ENCODE measurements around the gene TYRO3. TPM values are rescaled to one million over a fixed set of nuclear protein-coding genes. Genes with fewer than 3 reads are reported as not detected.

The TYRO3 gene
- polyA plus RNA-seq, 3 donors = 0.09 to 0.12 TPM; not detected in 1

DNA sequence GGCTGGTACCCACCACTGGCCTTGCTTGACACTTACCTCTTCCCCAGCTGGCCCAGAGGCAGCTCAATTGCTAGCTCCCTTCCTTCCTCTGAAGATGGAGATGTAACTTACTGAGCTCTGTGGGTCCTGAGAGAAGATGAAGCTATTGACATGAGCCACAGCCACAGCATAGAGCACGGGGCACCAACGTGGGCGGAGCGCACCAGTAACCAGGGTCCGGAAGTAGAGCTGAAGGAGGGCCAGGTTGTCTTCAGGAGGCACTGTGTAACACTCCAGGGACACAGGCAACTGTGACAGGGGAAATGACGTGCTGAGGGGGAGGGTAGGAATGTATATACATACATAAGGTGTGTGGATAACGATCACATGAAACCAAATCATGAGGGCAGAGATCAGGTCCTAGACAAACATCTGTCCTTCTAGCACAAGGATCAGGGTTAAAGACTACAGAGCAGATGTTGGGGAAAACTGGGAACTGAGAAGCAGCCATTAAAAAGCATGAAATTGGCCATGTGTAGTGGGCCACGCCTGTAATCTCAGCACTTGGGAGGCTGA is 41.0 kb upstream of the TYRO3 start:
- intact Hi-C loops (cut with micrococcal nuclease) = no loop called here
- no peaks in the 10 kb centered on the region for H3K79me2 ChIP-seq (ENCODE audit: insufficient read depth, low read length)
- H3K4me1 Mint-ChIP-seq = peaks cover 14% of the 10 kb centered on the region
- no peaks in the 10 kb centered on the region for H4K20me1 ChIP-seq (ENCODE audit: insufficient read depth, low read length)
- WGBS (ENCODE audit: insufficient coverage) = 100% methylated on average over 8 of the region's 8 CpGs
- peak overlapping the region in 1 of 2 donors; percentile 24 for H3K4me3 Mint-ChIP-seq
- peaks cover 0 to 16% of the 10 kb centered on the region in 2 donors for H3K27me3 ChIP-seq (ENCODE audit: control insufficient read depth in 2 of 2, insufficient read depth in 2 of 2, low read length in 2 of 2)
- peaks cover 15 to 18% (median 17%) of the 10 kb centered on the region in 3 donors for H3K27me3 Mint-ChIP-seq (ENCODE audit: low read depth in 3 of 3)
- H3K27ac Mint-ChIP-seq = no peak overlapping the region
- no peak for DNase-seq
- H3K4me2 ChIP-seq (replicated peaks; ENCODE audit: extremely low read depth, low read length, poor library complexity, severe bottlenecking) = no peak overlapping the region
- peaks cover 18 to 35% of the 10 kb centered on the region in 2 donors for H3K36me3 ChIP-seq (replicated peaks in 1 of 2; ENCODE audit: control insufficient read depth in 1 of 2, insufficient read depth in 2 of 2, low read length in 2 of 2)
- H3K9me3 ChIP-seq (replicated peaks in 1 of 2; ENCODE audit: control insufficient read depth in 1 of 2, insufficient read depth in 1 of 2, low read length in 2 of 2) = peaks cover 0 to 5% of the 10 kb centered on the region in 2 donors
- TF ChIP-seq, protein P1, sequence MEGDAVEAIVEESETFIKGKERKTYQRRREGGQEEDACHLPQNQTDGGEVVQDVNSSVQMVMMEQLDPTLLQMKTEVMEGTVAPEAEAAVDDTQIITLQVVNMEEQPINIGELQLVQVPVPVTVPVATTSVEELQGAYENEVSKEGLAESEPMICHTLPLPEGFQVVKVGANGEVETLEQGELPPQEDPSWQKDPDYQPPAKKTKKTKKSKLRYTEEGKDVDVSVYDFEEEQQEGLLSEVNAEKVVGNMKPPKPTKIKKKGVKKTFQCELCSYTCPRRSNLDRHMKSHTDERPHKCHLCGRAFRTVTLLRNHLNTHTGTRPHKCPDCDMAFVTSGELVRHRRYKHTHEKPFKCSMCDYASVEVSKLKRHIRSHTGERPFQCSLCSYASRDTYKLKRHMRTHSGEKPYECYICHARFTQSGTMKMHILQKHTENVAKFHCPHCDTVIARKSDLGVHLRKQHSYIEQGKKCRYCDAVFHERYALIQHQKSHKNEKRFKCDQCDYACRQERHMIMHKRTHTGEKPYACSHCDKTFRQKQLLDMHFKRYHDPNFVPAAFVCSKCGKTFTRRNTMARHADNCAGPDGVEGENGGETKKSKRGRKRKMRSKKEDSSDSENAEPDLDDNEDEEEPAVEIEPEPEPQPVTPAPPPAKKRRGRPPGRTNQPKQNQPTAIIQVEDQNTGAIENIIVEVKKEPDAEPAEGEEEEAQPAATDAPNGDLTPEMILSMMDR (IDR thresholded peaks at IDR 0.05) = no peak
- no peak overlapping the region for H2AFZ ChIP-seq (ENCODE audit: insufficient read depth, low read depth, low read length, poor library complexity, severe bottlenecking)
- H3K36me3 Mint-ChIP-seq = peaks cover 35 to 42% of the 10 kb centered on the region in 2 donors
- H3K4me3 ChIP-seq (replicated peaks in 1 of 3; ENCODE audit: low read depth in 2 of 3, low read length in 3 of 3) = no peak overlapping the region
- H3K9me3 Mint-ChIP-seq = peaks cover 0 to 4% (median 0%) of the 10 kb centered on the region in 7 donors
- H3K9ac ChIP-seq (ENCODE audit: insufficient read depth, low read length, poor library complexity, severe bottlenecking) = no peak overlapping the region
- H3K4me1 ChIP-seq (ENCODE audit: control insufficient read depth in 1 of 2, insufficient read depth in 2 of 2, low read length in 2 of 2) = peaks cover 11 to 12% of the 10 kb centered on the region in 2 donors
- no peak overlapping the region for H3K27ac ChIP-seq (ENCODE audit: low read depth in 1 of 2, low read length in 2 of 2)

DNA sequence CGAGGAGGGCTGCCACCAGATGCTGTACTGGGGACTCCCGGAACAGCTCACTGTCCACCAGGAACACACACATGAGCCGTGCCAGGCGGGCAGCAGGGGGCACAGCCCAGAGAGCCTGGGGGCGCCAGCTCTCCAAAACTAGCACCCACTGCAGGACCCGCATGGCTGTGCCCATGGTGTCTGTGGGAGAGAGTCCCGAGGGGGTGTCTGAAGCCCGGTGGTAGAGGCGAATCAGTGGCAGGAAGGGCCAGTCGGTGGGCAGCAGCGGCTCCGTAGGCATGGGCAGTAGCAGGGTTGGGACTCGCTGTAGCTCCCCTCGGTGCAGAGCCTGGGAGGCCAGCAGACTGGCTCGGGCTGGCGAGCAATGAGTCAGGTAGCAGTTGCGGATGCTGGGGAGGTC is 38.4 kb upstream of the TYRO3 start:
- Histone ChIP-seq H3K27me3 (ENCODE audit: control insufficient read depth in 2 of 2, insufficient read depth in 2 of 2, low read length in 2 of 2) (no peaks in the 10 kb centered on the region), H3K9ac (ENCODE audit: insufficient read depth, low read length, poor library complexity, severe bottlenecking) (no peak overlapping the region)

More for the DNA sequence above, 38.4 kb upstream of the TYRO3 start:
- H3K4me2 ChIP-seq (replicated peaks; ENCODE audit: extremely low read depth, low read length, poor library complexity, severe bottlenecking) = no peak overlapping the region
- intact Hi-C loops (cut with micrococcal nuclease) = no loop called here
- Mint-ChIP-seq H3K9me3 (no peaks in the 10 kb centered on the region), H3K4me3 (no peak overlapping the region), H3K36me3 (peaks cover 41 to 50% of the 10 kb centered on the region in 2 donors), H3K27ac (no peak overlapping the region), H3K27me3 (ENCODE audit: low read depth in 3 of 3) (peaks cover 0 to 3% (median 0%) of the 10 kb centered on the region in 3 donors), H3K4me1 (no peaks in the 10 kb centered on the region)
- TF ChIP-seq, protein P1 (IDR thresholded peaks at IDR 0.05) = no peak
- no peaks in the 10 kb centered on the region for H3K9me3 ChIP-seq (replicated peaks in 1 of 2; ENCODE audit: control insufficient read depth in 1 of 2, insufficient read depth in 1 of 2, low read length in 2 of 2)
- H4K20me1 ChIP-seq (ENCODE audit: insufficient read depth, low read length) = no peaks in the 10 kb centered on the region
- H3K27ac ChIP-seq (ENCODE audit: low read depth in 1 of 2, low read length in 2 of 2) = no peak overlapping the region
- 99% methylated on average over 16 of the region's 17 CpGs for WGBS (ENCODE audit: insufficient coverage)
- H3K4me3 ChIP-seq (replicated peaks in 1 of 3; ENCODE audit: low read depth in 2 of 3, low read length in 3 of 3) = no peak overlapping the region
- DNase-seq = no peak
- H2AFZ ChIP-seq (ENCODE audit: insufficient read depth, low read depth, low read length, poor library complexity, severe bottlenecking) = no peak overlapping the region
- H3K36me3 ChIP-seq (replicated peaks in 1 of 2; ENCODE audit: control insufficient read depth in 1 of 2, insufficient read depth in 2 of 2, low read length in 2 of 2) = peaks cover 20 to 55% of the 10 kb centered on the region in 2 donors
- no peaks in the 10 kb centered on the region for H3K79me2 ChIP-seq (ENCODE audit: insufficient read depth, low read length)
- no peaks in the 10 kb centered on the region for H3K4me1 ChIP-seq (ENCODE audit: control insufficient read depth in 1 of 2, insufficient read depth in 2 of 2, low read length in 2 of 2)

Data from CD14-positive monocyte (primary cell).